Subcutaneous adipose tissue (tissue), 4 donors: Measurements from ENCODE around the gene RNGTT. TPM values are rescaled to one million over a fixed set of nuclear protein-coding genes. Genes with fewer than 3 reads are reported as not detected.

ENCODE experiments used
- small RNA-seq: library from RNA; depleted of rRNA; stranded (forward); fragments of <200 nt; gene quantifications from one replicate; pipeline ENCODE3, GENCODE V24; 2016
- total RNA-seq, 4 donors: library from RNA; depleted of rRNA; stranded (reverse); fragments of >200 nt; gene quantifications; one replicate each; pipeline ENCODE4 v1.1.0, GENCODE V29; 2016
- TF ChIP-seq, protein P1 (sequence below): fragments of 450-650 bp; IDR thresholded peaks from one replicate; pipeline ENCODE4 v1.5.1; 2016; ENCODE audit warnings: low read depth, mild to moderate bottlenecking, control low read depth, antibody characterized with exemption, moderate library complexity

The RNGTT gene
- total RNA-seq, 4 donors from 2014 or later, result 10.2 to 22.3 (median 13.4) TPM

DNA sequence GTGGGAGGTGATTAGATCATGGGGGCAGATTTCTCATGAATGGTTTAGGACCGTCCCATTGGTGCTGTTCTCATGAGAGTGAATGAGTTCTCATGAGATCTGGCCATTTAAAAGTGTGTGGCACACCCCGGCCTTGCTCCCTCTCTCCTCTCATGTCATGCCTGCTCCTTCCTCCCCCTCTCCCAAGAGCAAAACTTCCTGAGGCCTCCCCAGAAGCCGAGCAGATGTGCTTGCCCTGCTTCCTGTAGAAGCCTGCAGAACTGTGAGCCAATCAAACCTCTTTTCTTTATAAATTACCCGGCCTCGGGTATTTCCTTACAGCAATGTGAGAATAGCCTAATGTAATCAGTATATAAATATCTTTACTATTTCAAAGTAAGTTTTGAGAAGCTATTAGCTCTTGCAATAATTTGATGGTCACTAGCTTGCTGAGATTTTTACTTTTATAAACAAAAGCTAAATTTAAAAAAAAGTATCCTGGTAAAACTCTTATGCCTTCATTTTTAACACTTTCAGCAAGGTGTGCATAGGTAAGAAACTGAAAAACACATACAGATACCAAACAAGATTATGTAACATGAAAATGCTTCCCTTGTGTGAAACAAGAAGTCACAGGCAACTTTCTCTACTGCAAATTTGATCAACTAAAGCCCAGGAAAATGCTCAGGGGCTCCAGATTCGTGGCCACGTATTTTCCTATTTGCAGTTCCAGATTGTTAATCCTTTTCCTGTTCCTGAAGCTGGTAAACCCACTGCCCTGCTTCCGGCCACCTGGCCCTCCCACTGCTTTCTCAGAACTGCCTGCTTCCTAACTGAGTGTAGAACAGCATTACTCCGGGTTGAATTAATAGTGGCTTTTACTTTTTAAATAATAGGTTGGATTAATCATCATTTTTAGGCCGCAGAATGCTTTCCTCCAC lies 402.1 kb downstream of the RNGTT start:
- TF ChIP-seq, protein P1, sequence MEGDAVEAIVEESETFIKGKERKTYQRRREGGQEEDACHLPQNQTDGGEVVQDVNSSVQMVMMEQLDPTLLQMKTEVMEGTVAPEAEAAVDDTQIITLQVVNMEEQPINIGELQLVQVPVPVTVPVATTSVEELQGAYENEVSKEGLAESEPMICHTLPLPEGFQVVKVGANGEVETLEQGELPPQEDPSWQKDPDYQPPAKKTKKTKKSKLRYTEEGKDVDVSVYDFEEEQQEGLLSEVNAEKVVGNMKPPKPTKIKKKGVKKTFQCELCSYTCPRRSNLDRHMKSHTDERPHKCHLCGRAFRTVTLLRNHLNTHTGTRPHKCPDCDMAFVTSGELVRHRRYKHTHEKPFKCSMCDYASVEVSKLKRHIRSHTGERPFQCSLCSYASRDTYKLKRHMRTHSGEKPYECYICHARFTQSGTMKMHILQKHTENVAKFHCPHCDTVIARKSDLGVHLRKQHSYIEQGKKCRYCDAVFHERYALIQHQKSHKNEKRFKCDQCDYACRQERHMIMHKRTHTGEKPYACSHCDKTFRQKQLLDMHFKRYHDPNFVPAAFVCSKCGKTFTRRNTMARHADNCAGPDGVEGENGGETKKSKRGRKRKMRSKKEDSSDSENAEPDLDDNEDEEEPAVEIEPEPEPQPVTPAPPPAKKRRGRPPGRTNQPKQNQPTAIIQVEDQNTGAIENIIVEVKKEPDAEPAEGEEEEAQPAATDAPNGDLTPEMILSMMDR, result no peak

Small RNAs within 50 kb of the gene (small RNA-seq; reads per million reads assigned to genes)
- gene AL079342.1, result not detected
- gene RF00045, result not detected

Other genes with a start within 250 kb of the RNGTT start
- 100 to 1,000 TPM; 228 to 324 (median 262) TPM for gene PNRC1, start 117.1 kb upstream of the RNGTT start, total RNA-seq
- under 1 TPM in 1 of 4 donors, not detected in 3; 0.17 TPM for gene SRSF12, start 154.5 kb upstream of the RNGTT start, total RNA-seq
- 1 to 10 TPM; 4.0 to 6.8 (median 4.9) TPM for gene PM20D2, start 182.4 kb upstream of the RNGTT start, total RNA-seq